Astrocyte of the cerebellum (primary cell): ENCODE results near the gene USP43.

ENCODE experiments used
- DNase-seq: peaks from one replicate; pipeline ENCODE4 v3.0.0-alpha.2; 2011; ENCODE audit warnings: low read depth
- H3K4me3 ChIP-seq: 2 replicates; pipeline ENCODE4 v1.5.1; 2011; ENCODE audit warnings: mild to moderate bottlenecking, low read depth, low read length, moderate library complexity
- CTCF ChIP-seq: IDR thresholded peaks from 2 replicates; pipeline ENCODE4 v1.5.1; 2012; ENCODE audit warnings: low read length, low read depth, moderate library complexity, mild to moderate bottlenecking; ENCODE audit errors: missing control alignments
- in situ Hi-C: cut with HindIII; loops from 2 replicates; pipeline ENCODE4 v1.10.0; 2017; ENCODE audit warnings: low sequenced_read_pairs

The USP43 gene

GRCh38 chr17:9768381-9768934 is 123.1 kb downstream of the USP43 start:
- peak; percentile 11 for DNase-seq
- peak; percentile 34 for TF ChIP-seq CTCF
- H3K4me3 ChIP-seq, result no peak overlapping the region
- in situ Hi-C loops, result no loop called here

- no peak for TF ChIP-seq CTCF
- no peak for DNase-seq
- in situ Hi-C loops, result no loop called here
- H3K4me3 ChIP-seq, result no peak overlapping the region
These were observed 123.8 kb downstream of the USP43 start for GRCh38 chr17:9769036-9769695.

GRCh38 chr17:9771465-9771864 is 126.1 kb downstream of the USP43 start:
- no peak for DNase-seq
- TF ChIP-seq CTCF, result no peak
- in situ Hi-C loops, result loop anchor here (5.0 kb wide), 2 partner anchors 49 to 56 kb away; partner anchors contain the start of gene GLP2R
- no peak overlapping the region for H3K4me3 ChIP-seq

- TF ChIP-seq CTCF, result no peak
- in situ Hi-C loops, result loop anchor here (5.0 kb wide), 2 partner anchors 50 to 55 kb away; partner anchors contain the start of gene GLP2R
- no peak for DNase-seq
- H3K4me3 ChIP-seq, result no peak overlapping the region
These were observed 127.3 kb downstream of the USP43 start for GRCh38 chr17:9772658-9773057.

- TF ChIP-seq CTCF, result no peak
- in situ Hi-C loops, result no loop called here
- no peak for DNase-seq
- no peak overlapping the region for H3K4me3 ChIP-seq
These were observed 131.6 kb downstream of the USP43 start for GRCh38 chr17:9776911-9777310.
